Limb (tissue), 2 donors: ENCODE results near the gene HSPA4.
"Not testable (repeated sequence)": the region's sequence is repeated elsewhere in the genome, so short reads cannot be mapped to it uniquely, and the experiment has no call there.

Source experiments
- DNase-seq, 2 donors: peaks; one replicate each; pipeline ENCODE4 v3.0.0-alpha.2; 2016; ENCODE audit errors: extremely low spot score in 2 of 2

HSPA4 gene

GRCh38 chr5:133050521-133050920, 1.3 kb upstream of the HSPA4 start:
- DNase-seq: no peak

- DNase-seq: peak in 1 of 2 donors; percentile 7
These were observed 712 bp upstream of the HSPA4 start for GRCh38 chr5:133051061-133051541.

- DNase-seq: peak; percentile 19 to 68
These were observed 733 bp downstream of the HSPA4 start for GRCh38 chr5:133052317-133053175.

GRCh38 chr5:133053448-133053847, 1.6 kb downstream of the HSPA4 start:
- no peak for DNase-seq

- no peak for DNase-seq
These were observed 3.1 kb downstream of the HSPA4 start for GRCh38 chr5:133054697-133055471.

- DNase-seq: no peak
These were observed 5.1 kb downstream of the HSPA4 start for GRCh38 chr5:133056891-133057290.

- DNase-seq: no peak
These were observed 7.8 kb downstream of the HSPA4 start for GRCh38 chr5:133059621-133060020.

- no peak for DNase-seq
These were observed 10.5 kb downstream of the HSPA4 start for GRCh38 chr5:133062276-133062675.

GRCh38 chr5:133063965-133064364, 12.2 kb downstream of the HSPA4 start:
- DNase-seq: no peak

- no peak for DNase-seq
These were observed 13.7 kb downstream of the HSPA4 start for GRCh38 chr5:133065471-133065870.

- no peak for DNase-seq
These were observed 14.2 kb downstream of the HSPA4 start for GRCh38 chr5:133066045-133066444.

GRCh38 chr5:133072021-133072420, 20.2 kb downstream of the HSPA4 start:
- no peak for DNase-seq

- DNase-seq: no peak
These were observed 24.0 kb downstream of the HSPA4 start for GRCh38 chr5:133075572-133076536.

- DNase-seq: no peak
These were observed 27.2 kb downstream of the HSPA4 start for GRCh38 chr5:133079048-133079447.

GRCh38 chr5:133081036-133081435, 29.2 kb downstream of the HSPA4 start:
- DNase-seq: no peak

GRCh38 chr5:133081703-133082102, 29.9 kb downstream of the HSPA4 start:
- DNase-seq: no peak

- DNase-seq: no peak
These were observed 30.3 kb downstream of the HSPA4 start for GRCh38 chr5:133082128-133082527.

- DNase-seq: no peak
These were observed 32.1 kb downstream of the HSPA4 start for GRCh38 chr5:133083901-133084300.

- not testable (repeated sequence) for DNase-seq
These were observed 33.4 kb downstream of the HSPA4 start for GRCh38 chr5:133085171-133085570.

- no peak for DNase-seq
These were observed 34.6 kb downstream of the HSPA4 start for GRCh38 chr5:133086366-133086875.

- no peak for DNase-seq
These were observed 36.3 kb downstream of the HSPA4 start for GRCh38 chr5:133088064-133088463.
